Ishikawa (cell line): ENCODE results near the gene OTULIN.

Source experiments
- CEBPB ChIP-seq: IDR thresholded peaks from 2 replicates; pipeline ENCODE4 v1.6.1; 2012
- CREB1 ChIP-seq: IDR thresholded peaks from 2 replicates; pipeline ENCODE4 v1.6.1; 2012; ENCODE audit warnings: low read depth
- EGR1 ChIP-seq: IDR thresholded peaks from 2 replicates; pipeline ENCODE4 v1.6.1; 2012
- EP300 ChIP-seq: IDR thresholded peaks from 2 replicates; pipeline ENCODE4 v1.6.1; 2012; ENCODE audit warnings: borderline replicate concordance
- FOXM1 ChIP-seq: IDR thresholded peaks from 2 replicates; pipeline ENCODE4 v1.6.1; 2012; ENCODE audit warnings: low read depth, borderline replicate concordance
- NFIC ChIP-seq: IDR thresholded peaks from 2 replicates; pipeline ENCODE4 v1.6.1; 2012
- RAD21 ChIP-seq: IDR thresholded peaks from 2 replicates; pipeline ENCODE4 v1.6.1; 2012; ENCODE audit warnings: low read depth
- TAF1 ChIP-seq: IDR thresholded peaks from 2 replicates; pipeline ENCODE4 v1.6.1; 2012; ENCODE audit warnings: low read depth, mild to moderate bottlenecking
- TCF12 ChIP-seq: IDR thresholded peaks from 2 replicates; pipeline ENCODE4 v1.6.1; 2012; ENCODE audit warnings: low read depth
- TEAD4 ChIP-seq: IDR thresholded peaks from 2 replicates; pipeline ENCODE4 v1.6.1; 2012
- YY1 ChIP-seq: IDR thresholded peaks from 2 replicates; pipeline ENCODE4 v1.6.1; 2012; ENCODE audit warnings: low read depth
- ZBTB7A ChIP-seq: IDR thresholded peaks from 2 replicates; pipeline ENCODE4 v1.6.1; 2012; ENCODE audit warnings: low read depth
- TF ChIP-seq, protein P1 (sequence below): IDR thresholded peaks from 2 replicates; pipeline ENCODE4 v1.6.1; 2012
- TF ChIP-seq, protein P2 (sequence below): IDR thresholded peaks from 2 replicates; pipeline ENCODE4 v1.6.1; 2012; ENCODE audit warnings: low read depth, mild to moderate bottlenecking
- TF ChIP-seq, protein P3 (sequence below): IDR thresholded peaks from 2 replicates; pipeline ENCODE4 v1.6.1; 2012

OTULIN gene

DNA sequence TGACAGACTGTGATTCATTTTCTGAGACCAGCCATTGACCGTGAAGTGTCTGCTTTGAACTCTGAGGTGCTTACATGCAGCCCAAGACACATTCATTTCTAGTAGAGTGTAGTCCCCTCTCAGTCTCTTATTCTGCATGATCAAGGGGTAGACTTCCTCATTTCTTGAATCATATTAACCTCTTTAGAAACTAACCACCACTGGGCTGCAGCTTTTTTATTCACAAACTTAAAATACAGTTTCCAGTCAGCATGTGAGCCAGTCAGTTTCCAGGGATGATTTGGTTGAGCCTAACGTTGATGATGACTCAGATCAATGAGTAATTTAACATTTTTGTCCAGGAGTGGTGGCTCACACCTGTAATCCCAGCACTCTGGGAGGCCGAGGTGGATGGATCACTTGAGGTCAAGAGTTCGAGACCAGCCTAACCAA is 59.2 kb downstream of the OTULIN start:
- TF ChIP-seq CREB1 (no peak), TAF1 (no peak), YY1 (no peak), FOXM1 (no peak)
- TF ChIP-seq, protein P1, sequence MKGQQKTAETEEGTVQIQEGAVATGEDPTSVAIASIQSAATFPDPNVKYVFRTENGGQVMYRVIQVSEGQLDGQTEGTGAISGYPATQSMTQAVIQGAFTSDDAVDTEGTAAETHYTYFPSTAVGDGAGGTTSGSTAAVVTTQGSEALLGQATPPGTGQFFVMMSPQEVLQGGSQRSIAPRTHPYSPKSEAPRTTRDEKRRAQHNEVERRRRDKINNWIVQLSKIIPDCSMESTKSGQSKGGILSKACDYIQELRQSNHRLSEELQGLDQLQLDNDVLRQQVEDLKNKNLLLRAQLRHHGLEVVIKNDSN, result no peak
- TF ChIP-seq, protein P2, sequence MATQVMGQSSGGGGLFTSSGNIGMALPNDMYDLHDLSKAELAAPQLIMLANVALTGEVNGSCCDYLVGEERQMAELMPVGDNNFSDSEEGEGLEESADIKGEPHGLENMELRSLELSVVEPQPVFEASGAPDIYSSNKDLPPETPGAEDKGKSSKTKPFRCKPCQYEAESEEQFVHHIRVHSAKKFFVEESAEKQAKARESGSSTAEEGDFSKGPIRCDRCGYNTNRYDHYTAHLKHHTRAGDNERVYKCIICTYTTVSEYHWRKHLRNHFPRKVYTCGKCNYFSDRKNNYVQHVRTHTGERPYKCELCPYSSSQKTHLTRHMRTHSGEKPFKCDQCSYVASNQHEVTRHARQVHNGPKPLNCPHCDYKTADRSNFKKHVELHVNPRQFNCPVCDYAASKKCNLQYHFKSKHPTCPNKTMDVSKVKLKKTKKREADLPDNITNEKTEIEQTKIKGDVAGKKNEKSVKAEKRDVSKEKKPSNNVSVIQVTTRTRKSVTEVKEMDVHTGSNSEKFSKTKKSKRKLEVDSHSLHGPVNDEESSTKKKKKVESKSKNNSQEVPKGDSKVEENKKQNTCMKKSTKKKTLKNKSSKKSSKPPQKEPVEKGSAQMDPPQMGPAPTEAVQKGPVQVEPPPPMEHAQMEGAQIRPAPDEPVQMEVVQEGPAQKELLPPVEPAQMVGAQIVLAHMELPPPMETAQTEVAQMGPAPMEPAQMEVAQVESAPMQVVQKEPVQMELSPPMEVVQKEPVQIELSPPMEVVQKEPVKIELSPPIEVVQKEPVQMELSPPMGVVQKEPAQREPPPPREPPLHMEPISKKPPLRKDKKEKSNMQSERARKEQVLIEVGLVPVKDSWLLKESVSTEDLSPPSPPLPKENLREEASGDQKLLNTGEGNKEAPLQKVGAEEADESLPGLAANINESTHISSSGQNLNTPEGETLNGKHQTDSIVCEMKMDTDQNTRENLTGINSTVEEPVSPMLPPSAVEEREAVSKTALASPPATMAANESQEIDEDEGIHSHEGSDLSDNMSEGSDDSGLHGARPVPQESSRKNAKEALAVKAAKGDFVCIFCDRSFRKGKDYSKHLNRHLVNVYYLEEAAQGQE, result no peak

DNA sequence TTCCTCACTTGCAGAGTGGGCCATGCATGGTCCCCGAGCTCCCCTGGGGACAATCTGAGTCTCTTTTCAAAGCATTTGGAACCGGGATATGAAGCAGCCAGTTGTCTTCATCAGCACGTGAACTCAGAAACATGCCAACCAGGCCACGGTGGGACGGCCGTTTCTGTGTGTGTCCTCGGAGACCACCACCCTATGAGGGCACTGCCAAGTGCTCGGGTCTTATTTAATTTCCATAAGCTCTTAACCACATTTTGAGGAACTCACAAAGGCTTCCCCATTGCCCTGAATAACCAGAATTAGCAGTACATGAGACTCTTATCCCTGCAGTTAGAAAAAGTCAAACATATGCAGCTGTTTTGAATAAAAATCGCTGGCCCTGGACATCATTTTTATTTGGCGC is 60.1 kb downstream of the OTULIN start:
- TF ChIP-seq TCF12, result no peak
- TF ChIP-seq, protein P1, result no peak
- TF ChIP-seq ZBTB7A, result no peak
- TF ChIP-seq EP300, result no peak
- no peak for TF ChIP-seq YY1
- TF ChIP-seq, protein P2, result no peak
- TF ChIP-seq FOXM1, result no peak

DNA sequence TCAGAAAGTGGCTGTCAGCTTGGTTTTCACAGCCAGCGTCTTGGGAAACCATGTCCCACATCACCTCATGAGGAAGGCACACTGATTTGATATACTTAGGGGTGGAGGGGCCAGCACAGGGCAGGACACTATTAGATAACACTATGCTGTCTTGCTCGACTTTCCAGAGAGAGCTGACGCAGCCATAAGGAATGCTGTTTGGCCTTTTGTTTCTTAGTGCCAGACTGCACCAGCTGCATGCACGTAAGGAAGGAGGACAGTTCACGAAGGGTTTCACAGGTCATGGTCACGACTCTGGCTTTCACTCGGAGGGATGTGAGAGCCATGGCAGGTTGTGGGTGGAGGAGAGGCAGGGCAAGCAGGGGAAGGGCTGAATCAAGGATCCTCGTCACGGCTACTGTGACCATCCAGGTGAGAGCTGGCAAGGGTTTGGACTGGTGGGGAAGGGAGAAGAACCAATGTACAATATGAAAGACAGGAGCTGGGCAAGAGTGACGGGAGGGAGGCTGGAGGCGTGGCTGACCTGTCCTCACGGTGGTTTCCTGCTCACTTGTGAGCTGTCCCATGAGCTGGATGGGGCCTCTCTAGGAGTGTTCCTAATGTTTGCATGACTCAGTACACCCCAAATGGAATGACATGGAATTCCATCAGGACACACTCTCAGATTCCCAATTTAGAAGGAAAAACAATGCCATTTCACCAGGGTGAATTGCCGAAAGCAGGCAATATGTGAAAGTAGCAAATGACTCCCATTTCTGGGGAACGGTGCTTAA is 61.7 kb downstream of the OTULIN start:
- TF ChIP-seq YY1 (no peak), EP300 (no peak), NFIC (no peak), CREB1 (no peak), CEBPB (no peak), TAF1 (no peak)
- TF ChIP-seq, protein P1, result no peak

DNA sequence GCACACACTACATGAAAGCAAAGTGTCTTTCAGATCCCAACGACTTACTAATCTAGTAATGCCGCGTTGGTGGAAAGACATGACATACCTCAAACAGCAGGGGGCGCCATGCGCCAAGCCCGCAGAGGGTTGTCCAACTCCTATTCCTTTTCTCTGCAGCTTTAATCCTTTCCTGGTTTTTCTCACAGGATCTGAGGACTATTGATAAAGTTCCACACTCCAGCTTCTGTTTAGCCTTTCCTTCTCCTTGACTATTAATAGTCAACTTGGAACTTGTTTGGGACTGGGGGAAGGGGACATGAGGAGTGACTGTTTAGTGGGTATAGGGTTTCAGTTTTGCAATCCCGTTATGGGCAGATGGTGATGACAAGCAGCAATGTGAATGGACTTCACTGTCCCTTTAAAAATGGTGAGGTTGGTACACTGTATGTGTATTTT is 62.9 kb downstream of the OTULIN start:
- TF ChIP-seq RAD21, result peak; percentile 96
- no peak for TF ChIP-seq NFIC
- TF ChIP-seq ZBTB7A, result no peak
- no peak for TF ChIP-seq CREB1

DNA sequence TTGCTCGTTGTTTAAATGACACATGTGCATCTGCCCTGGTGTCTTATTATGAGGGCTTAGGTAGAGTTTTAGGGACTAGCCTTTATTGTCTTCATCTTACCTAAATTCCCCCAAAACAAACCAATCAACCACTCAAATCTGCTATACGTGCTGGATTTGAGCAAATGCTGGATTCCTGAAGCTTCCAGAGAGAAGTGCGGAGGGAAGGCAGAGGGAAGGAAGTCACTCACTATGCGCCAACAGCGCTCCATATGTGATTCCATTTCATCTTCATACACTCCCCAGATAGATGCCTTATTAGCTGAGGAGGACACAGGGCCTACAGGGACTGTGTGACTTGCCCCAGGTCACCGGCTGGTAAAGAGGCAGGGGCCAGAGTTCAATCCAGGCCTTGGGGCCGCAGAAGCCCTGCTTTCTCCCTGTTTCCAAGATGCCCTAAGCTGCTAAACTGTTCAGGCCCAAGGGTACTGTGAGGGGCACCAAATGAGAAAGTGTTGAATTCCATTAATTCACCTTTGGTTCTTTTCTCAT is 63.5 kb downstream of the OTULIN start:
- no peak for TF ChIP-seq CREB1
- TF ChIP-seq TEAD4, result no peak
- TF ChIP-seq YY1, result no peak
- no peak for TF ChIP-seq CEBPB
- no peak for TF ChIP-seq EP300
- TF ChIP-seq TAF1, result no peak
- TF ChIP-seq, protein P3, sequence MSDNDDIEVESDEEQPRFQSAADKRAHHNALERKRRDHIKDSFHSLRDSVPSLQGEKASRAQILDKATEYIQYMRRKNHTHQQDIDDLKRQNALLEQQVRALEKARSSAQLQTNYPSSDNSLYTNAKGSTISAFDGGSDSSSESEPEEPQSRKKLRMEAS, result no peak
- TF ChIP-seq TCF12, result no peak
- no peak for TF ChIP-seq NFIC
- TF ChIP-seq FOXM1, result no peak
- no peak for TF ChIP-seq RAD21
- TF ChIP-seq, protein P1, result no peak
- TF ChIP-seq ZBTB7A, result no peak
- TF ChIP-seq EGR1, result no peak
- TF ChIP-seq, protein P2, result no peak
